ENCODE results near the gene TRAF3IP3. TPM values are rescaled to one million over a fixed set of nuclear protein-coding genes. Genes with fewer than 3 reads are reported as not detected.

TRAF3IP3 gene
- total RNA-seq, 1 experiment from 2014 or later, result 0.34 TPM

- Histone ChIP-seq H3K9me2 (ENCODE audit: insufficient read depth) (no peaks in the 10 kb centered on the region), H3K9me3 (ENCODE audit: control insufficient read depth in 1 of 2, insufficient read depth in 1 of 2, low read depth in 1 of 2, low read length in 2 of 2) (no peaks in the 10 kb centered on the region), H3K9ac (ENCODE audit: low read length) (no peak overlapping the region), H3K4me1 (ENCODE audit: control insufficient read depth in 1 of 2, insufficient read depth in 2 of 2, low read length in 2 of 2) (no peaks in the 10 kb centered on the region), H3K79me2 (ENCODE audit: insufficient read depth, low read length) (no peaks in the 10 kb centered on the region), H2AFZ (ENCODE audit: low read depth, low read length, poor library complexity, severe bottlenecking) (no peak overlapping the region), H3K27me3 (ENCODE audit: insufficient read depth, low read length) (no peaks in the 10 kb centered on the region), H3K36me3 (ENCODE audit: control insufficient read depth in 1 of 2, insufficient read depth in 2 of 2, low read length in 2 of 2) (no peaks in the 10 kb centered on the region), H3K4me3 (replicated peaks in 1 of 2; ENCODE audit: low read depth in 1 of 2, low read length in 2 of 2) (no peak overlapping the region), H3K27ac (ENCODE audit: low read depth, low read length) (no peak overlapping the region), H3K4me2 (ENCODE audit: low read length) (no peak overlapping the region), H4K20me1 (ENCODE audit: insufficient read depth) (no peaks in the 10 kb centered on the region)
- no peak for ATAC-seq
- RAD21 ChIA-PET (ENCODE audit: low non-redundant PET in 1 of 2, low total read pairs in 2 of 2, uncharacterized antibody in 2 of 2, unreplicated experiment in 2 of 2), result no interaction called here
- intact Hi-C loops (cut with micrococcal nuclease), result no loop called here
- CTCF ChIA-PET, result interaction anchor here (2.2 kb wide), 1 partner anchor 13 kb away, joined by 10 read pairs; no protein-coding TSS in a partner anchor
- no TSS peak for BruUV-seq (replicated peaks)
- TF ChIP-seq ZBTB33 (IDR thresholded peaks at IDR 0.05; ENCODE audit: extremely low read depth, insufficient replicate concordance, low read length) (no peak), JUND (IDR thresholded peaks at IDR 0.05) (no peak)
- no peak for DNase-seq (ENCODE audit: low read depth, low spot score)
- POLR2A ChIA-PET, result no interaction called here
Measured at GRCh38 chr1:209761011-209761635, 5.3 kb downstream of the TRAF3IP3 start.

DNA sequence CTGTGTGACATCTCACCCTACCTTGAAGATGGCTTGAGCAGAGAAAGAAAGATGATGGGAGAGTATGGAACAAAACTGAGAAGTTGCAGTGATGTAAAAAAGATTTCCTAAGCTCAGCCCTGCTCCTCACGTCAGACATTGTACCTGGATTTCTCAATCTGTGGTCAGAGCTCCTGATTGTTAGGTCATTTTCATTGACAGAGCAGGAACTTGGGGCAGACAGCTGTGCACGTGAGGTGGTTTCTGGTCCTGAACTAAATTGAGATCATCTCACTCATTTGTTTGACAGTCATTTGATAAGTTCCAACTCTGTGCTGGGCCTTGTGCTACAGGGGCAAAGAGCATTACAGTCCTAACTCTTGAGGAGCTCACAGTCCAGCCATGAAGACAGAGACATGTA is 10.2 kb downstream of the TRAF3IP3 start:
- H3K4me3 ChIP-seq (replicated peaks in 1 of 2; ENCODE audit: low read depth in 1 of 2, low read length in 2 of 2), result no peak overlapping the region
- ChIA-PET CTCF (no interaction called here), RAD21 (ENCODE audit: low non-redundant PET in 1 of 2, low total read pairs in 2 of 2, uncharacterized antibody in 2 of 2, unreplicated experiment in 2 of 2) (no interaction called here), POLR2A (interaction anchor here (1.1 kb wide), 1 partner anchor 19 kb away, joined by 4 read pairs; the partner anchor contains the start of gene C1orf74)
- H3K27me3 ChIP-seq (ENCODE audit: insufficient read depth, low read length), result no peaks in the 10 kb centered on the region
- H3K9me3 ChIP-seq (ENCODE audit: control insufficient read depth in 1 of 2, insufficient read depth in 1 of 2, low read depth in 1 of 2, low read length in 2 of 2), result no peaks in the 10 kb centered on the region; a peak in 1 of 4 replicates
- no peak overlapping the region for H2AFZ ChIP-seq (ENCODE audit: low read depth, low read length, poor library complexity, severe bottlenecking)
- no peaks in the 10 kb centered on the region for H3K9me2 ChIP-seq (ENCODE audit: insufficient read depth)
- no peaks in the 10 kb centered on the region for H3K79me2 ChIP-seq (ENCODE audit: insufficient read depth, low read length)
- no peak overlapping the region for H3K4me2 ChIP-seq (ENCODE audit: low read length)
- no peak overlapping the region for H3K9ac ChIP-seq (ENCODE audit: low read length)
- H3K36me3 ChIP-seq (ENCODE audit: control insufficient read depth in 1 of 2, insufficient read depth in 2 of 2, low read length in 2 of 2), result no peaks in the 10 kb centered on the region
- no peak overlapping the region for H3K27ac ChIP-seq (ENCODE audit: low read depth, low read length)
- ATAC-seq (no peak), DNase-seq (ENCODE audit: low read depth, low spot score) (no peak)
- intact Hi-C loops (cut with micrococcal nuclease), result no loop called here
- TF ChIP-seq, protein P1, sequence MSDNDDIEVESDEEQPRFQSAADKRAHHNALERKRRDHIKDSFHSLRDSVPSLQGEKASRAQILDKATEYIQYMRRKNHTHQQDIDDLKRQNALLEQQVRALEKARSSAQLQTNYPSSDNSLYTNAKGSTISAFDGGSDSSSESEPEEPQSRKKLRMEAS (IDR thresholded peaks at IDR 0.05), result no peak
- TF ChIP-seq CBX3 (IDR thresholded peaks at IDR 0.05; ENCODE audit: low read depth), result no peak
- TF ChIP-seq CEBPB (IDR thresholded peaks at IDR 0.05; ENCODE audit: low read depth), result no peak
- TF ChIP-seq ELF1 (IDR thresholded peaks at IDR 0.05; ENCODE audit: borderline replicate concordance, low read depth), result no peak
- no peak for TF ChIP-seq FOSL1 (IDR thresholded peaks at IDR 0.05; ENCODE audit: low read depth)
- H3K4me1 ChIP-seq (ENCODE audit: control insufficient read depth in 1 of 2, insufficient read depth in 2 of 2, low read length in 2 of 2), result no peaks in the 10 kb centered on the region
- H4K20me1 ChIP-seq (ENCODE audit: insufficient read depth), result no peaks in the 10 kb centered on the region
- no TSS peak for BruUV-seq (replicated peaks)
